HepG2 (cell line): ENCODE measurements around the gene ALKBH4. TPM values are rescaled to one million over a fixed set of nuclear protein-coding genes. Genes with fewer than 3 reads are reported as not detected.

Experiments
- FOXP1 ChIP-seq, 2 experiments: fragments of 450-650 bp in 1 of 2; IDR thresholded peaks; 2 replicates each; pipeline ENCODE4 v1.6.1; 2017 to 2018; ENCODE audit warnings: antibody characterized with exemption in 1 of 2
- GTF3A ChIP-seq: sonication (generic); formaldehyde crosslinking; conservative IDR thresholded peaks from 2 replicates; pipeline ENCODE4 v1.4.0; 2020; ENCODE audit warnings: mild to moderate bottlenecking, missing genetic modification reagents
- JUNB ChIP-seq: sonication (generic); formaldehyde crosslinking; IDR thresholded peaks from 2 replicates; pipeline ENCODE4 v1.8.0; 2022; ENCODE audit warnings: missing genetic modification reagents, mild to moderate bottlenecking, borderline replicate concordance
- KDM2A ChIP-seq: sonication (generic); formaldehyde crosslinking; IDR thresholded peaks from 2 replicates; pipeline ENCODE4 v1.4.0; 2020; ENCODE audit warnings: low read depth, missing genetic modification reagents, borderline replicate concordance
- PBX3 ChIP-seq: sonication (generic); formaldehyde crosslinking; IDR thresholded peaks from 2 replicates; pipeline ENCODE4 v1.8.1; 2023; ENCODE audit warnings: missing genetic modification reagents, inconsistent platforms, borderline replicate concordance
- ZFP82 ChIP-seq: sonication (generic); formaldehyde crosslinking; IDR thresholded peaks from 2 replicates; pipeline ENCODE4 v1.5.1; 2020; ENCODE audit warnings: mild to moderate bottlenecking, missing genetic modification reagents, borderline replicate concordance
- ZMYM4 ChIP-seq: sonication (generic); formaldehyde crosslinking; IDR thresholded peaks from 2 replicates; pipeline ENCODE4 v1.8.1; 2023; ENCODE audit warnings: mild to moderate bottlenecking, missing genetic modification reagents
- ZNF460 ChIP-seq: sonication (generic); formaldehyde crosslinking; IDR thresholded peaks from 2 replicates; pipeline ENCODE4 v1.5.1; 2020; ENCODE audit warnings: missing genetic modification reagents, mild to moderate bottlenecking, borderline replicate concordance
- ZNF557 ChIP-seq: sonication (generic); formaldehyde crosslinking; IDR thresholded peaks from 2 replicates; pipeline ENCODE4 v1.4.0; 2020; ENCODE audit warnings: missing genetic modification reagents
- ZNF678 ChIP-seq: sonication (generic); formaldehyde crosslinking; IDR thresholded peaks from 2 replicates; pipeline ENCODE4 v1.4.0; 2020; ENCODE audit warnings: mild to moderate bottlenecking, missing genetic modification reagents
- ZNF841 ChIP-seq: sonication (generic); formaldehyde crosslinking; IDR thresholded peaks from 2 replicates; pipeline ENCODE4 v1.8.1; 2023; ENCODE audit warnings: missing genetic modification reagents, borderline replicate concordance
- ZSCAN30 ChIP-seq: sonication (generic); formaldehyde crosslinking; IDR thresholded peaks from 2 replicates; pipeline ENCODE4 v1.5.0; 2020; ENCODE audit warnings: mild to moderate bottlenecking, missing genetic modification reagents
- polyA plus RNA-seq, 8 experiments: library from polyadenylated mRNA; depleted of rRNA in 3 of 8; stranded (reverse) in 7 of 8; unstranded in 1 of 8; fragments of >200 nt; fragmentation: Illumina TruSeq in 4 of 8; extraction: Trizol in 4 of 8; gene quantifications; 2 replicates each; pipeline versions ENCODE4 v1.2.1 to v1.2.3, GENCODE V29; 2011 to 2016; ENCODE audit warnings: low read depth in 4 of 8, missing spikeins in 1 of 8, mixed read lengths in 1 of 8; ENCODE audit not compliant: insufficient read depth in 1 of 8
- total RNA-seq, 5 experiments: library from RNA; depleted of rRNA; stranded (reverse); fragments of >200 nt; fragmentation: Illumina TruSeq; extraction: Trizol; gene quantifications; 2 replicates each; pipeline ENCODE4 v1.2.3, GENCODE V29; 2016; ENCODE audit warnings: low read depth in 1 of 5
- TF ChIP-seq, protein P1 (sequence below): sonication (generic); formaldehyde crosslinking; IDR thresholded peaks from 2 replicates; pipeline ENCODE4 v1.5.1; 2020; ENCODE audit warnings: missing genetic modification reagents, mild to moderate bottlenecking, borderline replicate concordance
- TF ChIP-seq, protein P2 (sequence below): IDR thresholded peaks from 2 replicates; pipeline ENCODE4 v1.6.1; 2016; ENCODE audit warnings: low read depth, control low read depth
- TF ChIP-seq, protein P3 (sequence below): sonication (generic); formaldehyde crosslinking; conservative IDR thresholded peaks from 2 replicates; pipeline ENCODE4 v1.5.0; 2020; ENCODE audit warnings: missing genetic modification reagents
- TF ChIP-seq, protein P4 (sequence below): sonication (generic); formaldehyde crosslinking; IDR thresholded peaks from 2 replicates; pipeline ENCODE4 v1.8.1; 2023; ENCODE audit warnings: missing genetic modification reagents, mild to moderate bottlenecking, borderline replicate concordance
- TF ChIP-seq, protein P5 (sequence below): sonication (generic); formaldehyde crosslinking; IDR thresholded peaks from 2 replicates; pipeline ENCODE4 v1.5.0; 2020; ENCODE audit warnings: mild to moderate bottlenecking, missing genetic modification reagents, borderline replicate concordance

The ALKBH4 gene
- total and polyA plus RNA-seq, 2 of the 13 experiments (the other 11 are each of a cell fraction or from before 2014, with no cell fraction given): 2.6 to 8.8 TPM

DNA sequence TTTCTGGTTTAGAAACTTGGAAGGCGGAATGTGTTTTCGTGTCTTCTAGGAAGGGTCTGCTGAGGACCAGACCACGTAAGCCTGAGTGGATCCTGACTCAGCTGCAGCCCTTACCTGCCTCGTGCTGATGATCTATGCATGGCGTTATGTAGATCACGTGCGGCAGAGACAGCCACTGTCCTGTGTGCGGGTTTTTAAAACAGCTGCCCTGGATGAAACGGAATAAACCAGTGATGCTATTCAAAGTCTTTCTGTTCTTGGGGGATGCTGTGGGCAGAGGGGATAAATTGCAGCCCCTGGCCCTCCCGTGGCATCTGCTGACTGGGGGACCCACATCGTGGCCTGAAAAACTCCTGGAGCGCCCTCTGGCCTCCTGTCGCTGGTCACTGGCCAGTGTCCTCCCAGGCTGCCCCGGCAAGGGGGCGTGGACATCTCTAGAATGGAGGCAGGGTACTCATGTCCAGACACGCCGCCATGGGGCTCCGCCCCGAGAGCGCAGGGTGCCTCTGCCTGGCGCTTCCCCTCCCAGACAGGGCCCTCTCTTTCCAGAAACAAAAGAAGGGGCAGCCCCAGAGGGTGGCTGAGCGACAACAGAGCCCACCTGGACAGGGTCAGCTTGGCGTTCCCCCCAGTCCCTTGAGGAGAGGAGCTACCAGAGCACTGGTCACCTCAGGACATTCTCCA is 13.2 kb downstream of the ALKBH4 start (continued):
- TF ChIP-seq ZNF557 (CRISPR knock-in tag) (no peak), ZNF460 (CRISPR knock-in tag) (no peak), JUNB (CRISPR knock-in tag) (no peak), KDM2A (no peak; the same call in 1 of the 2 replicates), ZFP82 (CRISPR knock-in tag) (no peak), ZSCAN30 (CRISPR knock-in tag) (no peak), PBX3 (CRISPR knock-in tag) (no peak), FOXP1 (IDR thresholded peaks at IDR 0.05) (no peak), FOXP1 (CRISPR knock-in tag; IDR thresholded peaks at IDR 0.05) (no peak), ZNF841 (CRISPR knock-in tag) (no peak), GTF3A (CRISPR knock-in tag) (no peak), ZNF678 (no peak), ZMYM4 (CRISPR knock-in tag) (0 out of 2 replicates have a peak, but pooled peaks have one; percentile 19)
- TF ChIP-seq, protein P1, sequence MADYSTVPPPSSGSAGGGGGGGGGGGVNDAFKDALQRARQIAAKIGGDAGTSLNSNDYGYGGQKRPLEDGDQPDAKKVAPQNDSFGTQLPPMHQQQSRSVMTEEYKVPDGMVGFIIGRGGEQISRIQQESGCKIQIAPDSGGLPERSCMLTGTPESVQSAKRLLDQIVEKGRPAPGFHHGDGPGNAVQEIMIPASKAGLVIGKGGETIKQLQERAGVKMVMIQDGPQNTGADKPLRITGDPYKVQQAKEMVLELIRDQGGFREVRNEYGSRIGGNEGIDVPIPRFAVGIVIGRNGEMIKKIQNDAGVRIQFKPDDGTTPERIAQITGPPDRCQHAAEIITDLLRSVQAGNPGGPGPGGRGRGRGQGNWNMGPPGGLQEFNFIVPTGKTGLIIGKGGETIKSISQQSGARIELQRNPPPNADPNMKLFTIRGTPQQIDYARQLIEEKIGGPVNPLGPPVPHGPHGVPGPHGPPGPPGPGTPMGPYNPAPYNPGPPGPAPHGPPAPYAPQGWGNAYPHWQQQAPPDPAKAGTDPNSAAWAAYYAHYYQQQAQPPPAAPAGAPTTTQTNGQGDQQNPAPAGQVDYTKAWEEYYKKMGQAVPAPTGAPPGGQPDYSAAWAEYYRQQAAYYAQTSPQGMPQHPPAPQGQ: no peak
- TF ChIP-seq, protein P2, sequence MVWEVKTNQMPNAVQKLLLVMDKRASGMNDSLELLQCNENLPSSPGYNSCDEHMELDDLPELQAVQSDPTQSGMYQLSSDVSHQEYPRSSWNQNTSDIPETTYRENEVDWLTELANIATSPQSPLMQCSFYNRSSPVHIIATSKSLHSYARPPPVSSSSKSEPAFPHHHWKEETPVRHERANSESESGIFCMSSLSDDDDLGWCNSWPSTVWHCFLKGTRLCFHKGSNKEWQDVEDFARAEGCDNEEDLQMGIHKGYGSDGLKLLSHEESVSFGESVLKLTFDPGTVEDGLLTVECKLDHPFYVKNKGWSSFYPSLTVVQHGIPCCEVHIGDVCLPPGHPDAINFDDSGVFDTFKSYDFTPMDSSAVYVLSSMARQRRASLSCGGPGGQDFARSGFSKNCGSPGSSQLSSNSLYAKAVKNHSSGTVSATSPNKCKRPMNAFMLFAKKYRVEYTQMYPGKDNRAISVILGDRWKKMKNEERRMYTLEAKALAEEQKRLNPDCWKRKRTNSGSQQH (CRISPR knock-in tag): no peak
- TF ChIP-seq, protein P3, sequence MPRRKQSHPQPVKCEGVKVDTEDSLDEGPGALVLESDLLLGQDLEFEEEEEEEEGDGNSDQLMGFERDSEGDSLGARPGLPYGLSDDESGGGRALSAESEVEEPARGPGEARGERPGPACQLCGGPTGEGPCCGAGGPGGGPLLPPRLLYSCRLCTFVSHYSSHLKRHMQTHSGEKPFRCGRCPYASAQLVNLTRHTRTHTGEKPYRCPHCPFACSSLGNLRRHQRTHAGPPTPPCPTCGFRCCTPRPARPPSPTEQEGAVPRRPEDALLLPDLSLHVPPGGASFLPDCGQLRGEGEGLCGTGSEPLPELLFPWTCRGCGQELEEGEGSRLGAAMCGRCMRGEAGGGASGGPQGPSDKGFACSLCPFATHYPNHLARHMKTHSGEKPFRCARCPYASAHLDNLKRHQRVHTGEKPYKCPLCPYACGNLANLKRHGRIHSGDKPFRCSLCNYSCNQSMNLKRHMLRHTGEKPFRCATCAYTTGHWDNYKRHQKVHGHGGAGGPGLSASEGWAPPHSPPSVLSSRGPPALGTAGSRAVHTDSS (CRISPR knock-in tag): no peak
- TF ChIP-seq, protein P4, sequence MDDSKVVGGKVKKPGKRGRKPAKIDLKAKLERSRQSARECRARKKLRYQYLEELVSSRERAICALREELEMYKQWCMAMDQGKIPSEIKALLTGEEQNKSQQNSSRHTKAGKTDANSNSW: no peak
- TF ChIP-seq, protein P5, sequence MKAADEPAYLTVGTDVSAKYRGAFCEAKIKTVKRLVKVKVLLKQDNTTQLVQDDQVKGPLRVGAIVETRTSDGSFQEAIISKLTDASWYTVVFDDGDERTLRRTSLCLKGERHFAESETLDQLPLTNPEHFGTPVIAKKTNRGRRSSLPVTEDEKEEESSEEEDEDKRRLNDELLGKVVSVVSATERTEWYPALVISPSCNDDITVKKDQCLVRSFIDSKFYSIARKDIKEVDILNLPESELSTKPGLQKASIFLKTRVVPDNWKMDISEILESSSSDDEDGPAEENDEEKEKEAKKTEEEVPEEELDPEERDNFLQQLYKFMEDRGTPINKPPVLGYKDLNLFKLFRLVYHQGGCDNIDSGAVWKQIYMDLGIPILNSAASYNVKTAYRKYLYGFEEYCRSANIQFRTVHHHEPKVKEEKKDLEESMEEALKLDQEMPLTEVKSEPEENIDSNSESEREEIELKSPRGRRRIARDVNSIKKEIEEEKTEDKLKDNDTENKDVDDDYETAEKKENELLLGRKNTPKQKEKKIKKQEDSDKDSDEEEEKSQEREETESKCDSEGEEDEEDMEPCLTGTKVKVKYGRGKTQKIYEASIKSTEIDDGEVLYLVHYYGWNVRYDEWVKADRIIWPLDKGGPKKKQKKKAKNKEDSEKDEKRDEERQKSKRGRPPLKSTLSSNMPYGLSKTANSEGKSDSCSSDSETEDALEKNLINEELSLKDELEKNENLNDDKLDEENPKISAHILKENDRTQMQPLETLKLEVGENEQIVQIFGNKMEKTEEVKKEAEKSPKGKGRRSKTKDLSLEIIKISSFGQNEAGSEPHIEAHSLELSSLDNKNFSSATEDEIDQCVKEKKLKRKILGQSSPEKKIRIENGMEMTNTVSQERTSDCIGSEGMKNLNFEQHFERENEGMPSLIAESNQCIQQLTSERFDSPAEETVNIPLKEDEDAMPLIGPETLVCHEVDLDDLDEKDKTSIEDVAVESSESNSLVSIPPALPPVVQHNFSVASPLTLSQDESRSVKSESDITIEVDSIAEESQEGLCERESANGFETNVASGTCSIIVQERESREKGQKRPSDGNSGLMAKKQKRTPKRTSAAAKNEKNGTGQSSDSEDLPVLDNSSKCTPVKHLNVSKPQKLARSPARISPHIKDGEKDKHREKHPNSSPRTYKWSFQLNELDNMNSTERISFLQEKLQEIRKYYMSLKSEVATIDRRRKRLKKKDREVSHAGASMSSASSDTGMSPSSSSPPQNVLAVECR (CRISPR knock-in tag): peak; percentile 58; the same call in 1 of the 2 replicates
